AG10803 (cell line): ENCODE data around the gene UGT2B7.
"Not testable (repeated sequence)": the region's sequence is repeated elsewhere in the genome, so short reads cannot be mapped to it uniquely, and the experiment has no call there.

Experiments used
- DNase-seq: peaks from one replicate; pipeline ENCODE4 v3.0.0; 2010; ENCODE audit warnings: low read depth
- H3K4me3 ChIP-seq: 2 replicates; pipeline ENCODE4 v1.5.1; 2011; ENCODE audit warnings: mild to moderate bottlenecking, low read length, control low read depth
- TF ChIP-seq, protein P1 (sequence below): conservative IDR thresholded peaks from 2 replicates; pipeline ENCODE4 v1.5.1; 2011; ENCODE audit warnings: mild to moderate bottlenecking, low read length, control low read depth, inconsistent platforms

UGT2B7 gene

GRCh38 chr4:69096111-69096656 lies at the start of gene UGT2B7:
Gene UGT2B7 (plus strand): TSS chr4:69096474. CDS start chr4:69096521, 47 bp downstream.
- no peak for DNase-seq
- TF ChIP-seq, protein P1, sequence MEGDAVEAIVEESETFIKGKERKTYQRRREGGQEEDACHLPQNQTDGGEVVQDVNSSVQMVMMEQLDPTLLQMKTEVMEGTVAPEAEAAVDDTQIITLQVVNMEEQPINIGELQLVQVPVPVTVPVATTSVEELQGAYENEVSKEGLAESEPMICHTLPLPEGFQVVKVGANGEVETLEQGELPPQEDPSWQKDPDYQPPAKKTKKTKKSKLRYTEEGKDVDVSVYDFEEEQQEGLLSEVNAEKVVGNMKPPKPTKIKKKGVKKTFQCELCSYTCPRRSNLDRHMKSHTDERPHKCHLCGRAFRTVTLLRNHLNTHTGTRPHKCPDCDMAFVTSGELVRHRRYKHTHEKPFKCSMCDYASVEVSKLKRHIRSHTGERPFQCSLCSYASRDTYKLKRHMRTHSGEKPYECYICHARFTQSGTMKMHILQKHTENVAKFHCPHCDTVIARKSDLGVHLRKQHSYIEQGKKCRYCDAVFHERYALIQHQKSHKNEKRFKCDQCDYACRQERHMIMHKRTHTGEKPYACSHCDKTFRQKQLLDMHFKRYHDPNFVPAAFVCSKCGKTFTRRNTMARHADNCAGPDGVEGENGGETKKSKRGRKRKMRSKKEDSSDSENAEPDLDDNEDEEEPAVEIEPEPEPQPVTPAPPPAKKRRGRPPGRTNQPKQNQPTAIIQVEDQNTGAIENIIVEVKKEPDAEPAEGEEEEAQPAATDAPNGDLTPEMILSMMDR: no peak
- no peak within 1 kb of the TSS for H3K4me3 ChIP-seq

DNA sequence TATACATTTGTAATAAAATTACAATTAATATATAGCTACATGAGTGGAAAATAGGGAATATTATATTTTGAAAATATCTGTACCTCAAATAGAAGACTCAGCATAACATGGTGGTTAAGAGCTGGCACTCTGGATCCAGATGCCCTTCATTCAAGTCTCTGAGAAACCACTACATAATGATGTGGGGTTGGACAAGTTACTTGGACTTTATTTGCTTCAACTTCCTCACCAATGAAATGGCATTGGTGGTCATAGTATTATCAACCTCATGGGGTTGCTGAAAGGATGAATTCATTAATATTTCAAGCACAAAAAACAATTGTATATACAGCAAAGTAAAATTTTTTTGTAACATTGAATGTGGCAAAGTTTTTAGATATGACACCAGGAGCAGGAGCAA lies 46.4 kb upstream of the UGT2B7 start:
- H3K4me3 ChIP-seq: no peak overlapping the region
- no peak for DNase-seq
- TF ChIP-seq, protein P1: no peak

DNA sequence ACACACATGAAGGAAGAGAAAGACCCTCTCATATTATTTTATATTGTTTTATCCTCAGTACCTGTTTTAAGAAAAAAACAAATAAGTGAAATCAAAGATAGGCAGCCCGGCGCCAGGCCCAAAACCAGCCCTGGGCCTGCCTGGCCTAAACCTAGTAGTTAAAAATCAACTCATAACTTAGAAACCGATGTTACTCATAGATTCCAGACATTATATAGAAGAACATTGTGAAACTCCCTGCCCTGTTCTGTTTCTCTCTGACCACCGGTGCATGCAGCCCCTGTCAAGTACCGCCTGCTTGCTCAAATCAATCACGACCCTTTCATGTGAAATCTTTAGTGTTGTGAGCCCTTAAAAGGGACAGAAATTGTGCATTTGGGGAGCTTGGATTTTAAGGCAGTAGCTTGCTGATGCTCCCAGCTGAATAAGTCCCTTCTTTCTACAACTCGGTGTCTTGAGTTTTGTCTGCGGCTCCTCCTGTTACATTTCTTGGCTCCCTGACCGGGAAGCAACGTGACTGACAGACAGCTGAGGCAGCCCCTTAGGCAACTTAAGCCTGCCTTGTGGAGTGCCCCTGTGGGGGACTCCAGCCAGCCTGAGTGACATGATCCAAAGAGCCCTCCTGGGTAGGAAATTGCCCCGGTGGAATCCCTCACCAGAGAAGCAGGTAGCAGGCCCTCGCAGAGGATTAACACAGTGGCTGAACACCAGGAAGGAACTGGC lies 45.3 kb upstream of the UGT2B7 start:
- H3K4me3 ChIP-seq, DNase-seq: not testable (repeated sequence)

DNA sequence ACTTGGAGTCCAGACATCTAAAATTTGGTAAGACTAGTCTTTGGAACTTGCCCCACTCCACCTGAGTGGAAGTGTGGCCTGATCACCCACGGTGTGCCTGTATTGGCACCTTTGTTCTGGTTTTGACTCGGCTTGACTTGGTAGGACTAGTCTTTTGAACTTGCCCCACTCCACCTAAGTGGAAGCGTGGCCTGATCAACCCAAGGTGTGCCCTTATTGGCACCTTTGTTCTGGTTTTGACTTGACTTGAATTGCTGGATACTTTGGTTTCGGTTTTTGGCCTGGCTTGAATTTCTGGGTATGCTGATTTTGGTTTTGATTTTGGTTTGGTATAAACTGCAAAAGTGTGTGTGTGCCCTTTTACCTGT lies 44.7 kb upstream of the UGT2B7 start:
- TF ChIP-seq, protein P1: no peak
- DNase-seq: no peak
- no peak overlapping the region for H3K4me3 ChIP-seq

- DNase-seq, H3K4me3 ChIP-seq: not testable (repeated sequence)
Measured at GRCh38 chr4:69053309-69053885, 42.9 kb upstream of the UGT2B7 start.

GRCh38 chr4:69054033-69054432 lies 42.2 kb upstream of the UGT2B7 start:
- DNase-seq, H3K4me3 ChIP-seq: not testable (repeated sequence)

GRCh38 chr4:69054578-69055200 lies 41.6 kb upstream of the UGT2B7 start:
- TF ChIP-seq, protein P1: no peak
- DNase-seq: peak; percentile 42
- no peak overlapping the region for H3K4me3 ChIP-seq

- TF ChIP-seq, protein P1: no peak
- no peak overlapping the region for H3K4me3 ChIP-seq
Measured at GRCh38 chr4:69056150-69056549, 40.1 kb upstream of the UGT2B7 start.

More at GRCh38 chr4:69056150-69056549, 40.1 kb upstream of the UGT2B7 start:
- DNase-seq: no peak
